ENCODE results near the gene ASCC3.

ASCC3 gene

DNA sequence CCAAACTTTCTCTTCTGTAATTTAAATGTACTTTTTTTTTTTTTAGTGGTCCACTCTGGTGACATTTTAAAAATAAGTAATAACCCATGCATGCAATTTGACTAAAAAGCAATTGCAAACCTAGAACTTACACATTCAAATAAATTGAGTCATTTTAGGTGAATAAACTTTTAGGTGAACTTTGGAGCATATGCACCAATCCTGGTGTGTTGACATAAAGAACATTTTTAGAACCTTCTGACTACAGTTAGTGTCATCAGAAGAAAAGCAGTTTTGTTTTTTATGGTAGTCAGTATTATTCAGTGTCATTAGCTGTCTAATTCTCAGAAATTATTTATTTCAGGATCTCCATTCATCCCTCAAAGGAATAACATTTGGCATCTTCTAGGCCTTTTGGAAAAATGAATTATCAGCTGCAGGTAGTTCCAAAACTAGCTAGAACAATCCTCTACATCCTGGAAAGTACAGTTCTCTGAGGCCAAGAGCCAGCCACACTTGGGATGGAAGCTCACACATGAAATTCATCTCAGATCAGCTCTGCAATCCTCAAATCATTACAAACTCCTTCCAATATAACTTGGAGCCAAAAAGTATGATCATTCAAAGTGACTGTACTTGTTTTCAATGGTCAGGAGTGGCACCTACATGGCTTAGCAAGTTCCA, 378.0 kb downstream of the ASCC3 start:
- no peaks in the 10 kb centered on the region for H3K4me1 ChIP-seq (ENCODE audit: insufficient read depth, insufficient read length)
- no peak for DNase-seq (ENCODE audit: low read depth, low spot score)
- H3K36me3 ChIP-seq (ENCODE audit: insufficient read depth, insufficient read length, low read length): no peaks in the 10 kb centered on the region
- H3K27me3 ChIP-seq (ENCODE audit: insufficient read depth, insufficient read length): no peaks in the 10 kb centered on the region
- H3K9me3 ChIP-seq (ENCODE audit: insufficient read depth, low read length): no peaks in the 10 kb centered on the region
- TF ChIP-seq ZNF274 (IDR thresholded peaks at IDR 0.05; ENCODE audit: low read depth, low read length) (no peak), SUZ12 (IDR thresholded peaks at IDR 0.05; ENCODE audit: extremely low read depth, insufficient read depth, insufficient read length) (no peak), YY1 (IDR thresholded peaks at IDR 0.05; ENCODE audit: insufficient read depth, insufficient read length) (no peak)
- H3K9ac ChIP-seq (ENCODE audit: insufficient read length, low read depth): no peak overlapping the region
- H3K4me3 ChIP-seq (ENCODE audit: insufficient read length, low read depth): no peak overlapping the region

DNA sequence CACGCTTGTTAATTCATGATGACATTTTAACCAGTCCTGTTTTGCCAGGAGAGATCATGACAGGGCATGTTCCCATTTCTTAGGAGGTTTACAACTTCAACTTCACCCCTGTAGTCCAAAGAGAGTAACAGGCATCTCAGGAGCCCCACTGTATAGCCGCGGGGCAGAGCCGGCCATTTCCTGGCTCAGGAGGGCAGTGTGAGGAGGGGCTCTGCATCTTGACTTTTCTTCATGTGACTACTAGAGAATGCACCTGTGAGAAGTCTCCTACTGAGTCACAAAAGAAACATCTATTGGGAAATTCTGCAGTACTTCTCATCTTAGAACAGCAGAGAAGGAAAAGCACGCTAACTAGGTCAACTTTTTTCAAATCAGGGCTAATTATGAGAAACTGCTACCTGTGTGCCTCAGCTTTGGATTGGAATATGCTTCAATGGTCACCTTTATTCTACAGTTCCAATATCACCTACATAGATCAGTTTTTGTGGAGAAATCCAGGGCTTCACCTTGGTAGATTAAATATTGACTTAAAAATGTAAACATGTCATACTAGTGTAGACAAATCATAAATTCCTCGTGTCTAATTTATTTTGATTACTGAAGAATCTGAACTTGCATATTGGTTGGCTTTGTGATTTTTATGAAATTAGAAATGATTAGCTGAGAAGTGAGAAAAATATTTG, 387.8 kb downstream of the ASCC3 start:
- no peak for TF ChIP-seq SUZ12 (IDR thresholded peaks at IDR 0.05; ENCODE audit: extremely low read depth, insufficient read depth, insufficient read length)
- no peak for TF ChIP-seq ZNF274 (IDR thresholded peaks at IDR 0.05; ENCODE audit: low read depth, low read length)
- TF ChIP-seq YY1 (IDR thresholded peaks at IDR 0.05; ENCODE audit: insufficient read depth, insufficient read length): no peak
- no peaks in the 10 kb centered on the region for H3K4me1 ChIP-seq (ENCODE audit: insufficient read depth, insufficient read length)
- H3K27me3 ChIP-seq (ENCODE audit: insufficient read depth, insufficient read length): no peaks in the 10 kb centered on the region
- H3K9ac ChIP-seq (ENCODE audit: insufficient read length, low read depth): no peak overlapping the region
- H3K4me3 ChIP-seq (ENCODE audit: insufficient read length, low read depth): no peak overlapping the region
- H3K9me3 ChIP-seq (ENCODE audit: insufficient read depth, low read length): no peaks in the 10 kb centered on the region; the same call in 1 of the 2 replicates
- H3K36me3 ChIP-seq (ENCODE audit: insufficient read depth, insufficient read length, low read length): no peaks in the 10 kb centered on the region
- peak; percentile 11 for DNase-seq (ENCODE audit: low read depth, low spot score)

DNA sequence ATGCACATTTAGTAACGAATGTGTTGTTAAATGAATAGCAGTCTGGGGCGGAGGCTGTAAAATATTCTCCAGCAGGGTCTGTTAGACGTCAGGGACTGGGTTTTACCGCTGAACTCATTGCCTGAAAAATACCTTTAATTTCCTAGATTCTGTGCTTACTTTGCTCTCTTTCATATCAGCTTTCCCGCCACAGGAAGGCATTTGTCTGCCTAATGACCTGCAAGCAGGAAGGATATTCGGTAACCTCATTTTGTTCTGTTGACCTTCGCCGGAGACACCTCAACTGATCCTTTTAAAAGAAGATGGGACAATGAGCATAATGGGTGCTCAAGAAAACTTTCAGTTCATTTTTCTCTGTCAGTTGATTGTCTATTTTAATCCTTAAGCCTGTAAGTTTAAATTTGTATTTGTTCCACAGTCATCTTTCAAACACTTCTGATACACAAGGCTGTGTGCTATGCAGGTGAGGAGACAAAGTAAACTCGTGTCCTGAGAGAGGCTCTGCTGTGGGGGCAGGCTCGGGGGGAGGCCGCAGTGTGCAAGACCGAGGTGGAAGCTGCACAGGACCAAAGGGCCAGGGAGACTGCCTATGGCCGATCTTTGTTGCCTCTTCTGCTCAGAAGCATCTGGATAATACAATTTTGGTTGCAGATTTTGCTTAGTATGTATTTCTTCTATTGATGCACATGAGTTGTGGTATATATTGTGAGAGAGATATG, 389.0 kb downstream of the ASCC3 start:
- Histone ChIP-seq H3K27me3 (ENCODE audit: insufficient read depth, insufficient read length) (no peaks in the 10 kb centered on the region), H3K4me3 (ENCODE audit: insufficient read length, low read depth) (no peak overlapping the region), H3K9ac (ENCODE audit: insufficient read length, low read depth) (no peak overlapping the region), H3K9me3 (ENCODE audit: insufficient read depth, low read length) (no peaks in the 10 kb centered on the region; the same call in 1 of the 2 replicates), H3K4me1 (ENCODE audit: insufficient read depth, insufficient read length) (no peaks in the 10 kb centered on the region), H3K36me3 (ENCODE audit: insufficient read depth, insufficient read length, low read length) (no peaks in the 10 kb centered on the region)
- DNase-seq (ENCODE audit: low read depth, low spot score): no peak
- TF ChIP-seq ZNF274 (IDR thresholded peaks at IDR 0.05; ENCODE audit: low read depth, low read length): no peak
- TF ChIP-seq YY1 (IDR thresholded peaks at IDR 0.05; ENCODE audit: insufficient read depth, insufficient read length): no peak
- TF ChIP-seq SUZ12 (IDR thresholded peaks at IDR 0.05; ENCODE audit: extremely low read depth, insufficient read depth, insufficient read length): no peak

- H3K4me1 ChIP-seq (ENCODE audit: insufficient read depth, insufficient read length): no peaks in the 10 kb centered on the region
- no peak for TF ChIP-seq ZNF274 (IDR thresholded peaks at IDR 0.05; ENCODE audit: low read depth, low read length)
- no peak for TF ChIP-seq YY1 (IDR thresholded peaks at IDR 0.05; ENCODE audit: insufficient read depth, insufficient read length)
- TF ChIP-seq SUZ12 (IDR thresholded peaks at IDR 0.05; ENCODE audit: extremely low read depth, insufficient read depth, insufficient read length): no peak
Measured at GRCh38 chr6:100490065-100490464, 391.1 kb downstream of the ASCC3 start.

DNA sequence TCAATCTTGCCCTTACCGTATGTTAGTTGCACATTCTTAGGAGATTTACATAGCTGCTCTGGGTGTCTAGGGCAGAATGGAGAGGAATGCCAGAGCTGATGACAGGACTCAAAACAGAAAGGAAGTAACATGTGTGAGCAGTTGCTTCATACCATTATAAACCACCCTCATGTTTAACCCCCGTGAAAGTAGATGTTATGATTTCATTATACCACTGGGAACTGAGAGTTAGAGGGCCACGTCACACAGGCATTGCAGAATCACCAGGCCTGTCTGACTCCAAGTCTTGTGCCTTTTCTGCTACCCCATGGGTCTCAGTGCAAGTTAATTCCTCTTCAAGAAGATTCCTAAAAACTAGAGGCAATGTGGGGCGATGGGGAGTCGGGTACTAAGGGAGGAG, 392.9 kb downstream of the ASCC3 start:
- Histone ChIP-seq H3K9ac (ENCODE audit: insufficient read length, low read depth) (no peak overlapping the region), H3K36me3 (ENCODE audit: insufficient read depth, insufficient read length, low read length) (no peaks in the 10 kb centered on the region), H3K9me3 (ENCODE audit: insufficient read depth, low read length) (no peaks in the 10 kb centered on the region; the same call in 1 of the 2 replicates), H3K4me3 (ENCODE audit: insufficient read length, low read depth) (no peak overlapping the region), H3K27me3 (ENCODE audit: insufficient read depth, insufficient read length) (no peaks in the 10 kb centered on the region), H3K4me1 (ENCODE audit: insufficient read depth, insufficient read length) (no peaks in the 10 kb centered on the region)
- TF ChIP-seq YY1 (IDR thresholded peaks at IDR 0.05; ENCODE audit: insufficient read depth, insufficient read length) (no peak), ZNF274 (IDR thresholded peaks at IDR 0.05; ENCODE audit: low read depth, low read length) (no peak), SUZ12 (IDR thresholded peaks at IDR 0.05; ENCODE audit: extremely low read depth, insufficient read depth, insufficient read length) (no peak)
- no peak for DNase-seq (ENCODE audit: low read depth, low spot score)

More at GRCh38 chr6:100490065-100490464, 391.1 kb downstream of the ASCC3 start:
- H3K9me3 ChIP-seq (ENCODE audit: insufficient read depth, low read length): no peaks in the 10 kb centered on the region; the same call in 1 of the 2 replicates
- DNase-seq (ENCODE audit: low read depth, low spot score): no peak
- H3K4me3 ChIP-seq (ENCODE audit: insufficient read length, low read depth): no peak overlapping the region
- no peaks in the 10 kb centered on the region for H3K27me3 ChIP-seq (ENCODE audit: insufficient read depth, insufficient read length)
- H3K9ac ChIP-seq (ENCODE audit: insufficient read length, low read depth): no peak overlapping the region
- no peaks in the 10 kb centered on the region for H3K36me3 ChIP-seq (ENCODE audit: insufficient read depth, insufficient read length, low read length)

DNA sequence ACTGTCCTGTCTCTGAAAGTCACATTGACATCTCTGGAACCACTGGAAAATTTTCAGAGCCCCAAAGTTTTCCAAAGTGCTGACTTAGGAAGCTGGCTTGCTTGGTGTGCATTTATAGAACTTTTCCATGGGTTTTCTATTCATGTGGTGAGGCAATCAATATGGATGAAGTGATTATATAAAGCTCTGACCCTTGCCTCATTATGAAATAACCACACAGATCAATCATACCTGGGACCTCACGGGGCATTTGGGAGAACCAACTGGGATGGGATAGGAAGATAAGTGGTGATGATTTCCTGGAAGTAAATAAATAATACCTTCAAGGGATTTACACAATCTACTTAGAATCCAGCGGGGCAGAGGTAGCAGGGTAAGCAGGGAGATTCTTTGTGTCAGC, 393.5 kb downstream of the ASCC3 start:
- Histone ChIP-seq H3K27me3 (ENCODE audit: insufficient read depth, insufficient read length) (no peaks in the 10 kb centered on the region), H3K4me3 (ENCODE audit: insufficient read length, low read depth) (no peak overlapping the region), H3K4me1 (ENCODE audit: insufficient read depth, insufficient read length) (no peaks in the 10 kb centered on the region), H3K9ac (ENCODE audit: insufficient read length, low read depth) (no peak overlapping the region), H3K9me3 (ENCODE audit: insufficient read depth, low read length) (no peaks in the 10 kb centered on the region; the same call in 1 of the 2 replicates), H3K36me3 (ENCODE audit: insufficient read depth, insufficient read length, low read length) (no peaks in the 10 kb centered on the region)
- no peak for TF ChIP-seq ZNF274 (IDR thresholded peaks at IDR 0.05; ENCODE audit: low read depth, low read length)
- no peak for TF ChIP-seq SUZ12 (IDR thresholded peaks at IDR 0.05; ENCODE audit: extremely low read depth, insufficient read depth, insufficient read length)
- TF ChIP-seq YY1 (IDR thresholded peaks at IDR 0.05; ENCODE audit: insufficient read depth, insufficient read length): no peak
- DNase-seq (ENCODE audit: low read depth, low spot score): no peak

GRCh38 chr6:100485268-100485667, 395.9 kb downstream of the ASCC3 start:
- H3K4me3 ChIP-seq (ENCODE audit: insufficient read length, low read depth): no peak overlapping the region
- H3K36me3 ChIP-seq (ENCODE audit: insufficient read depth, insufficient read length, low read length): no peaks in the 10 kb centered on the region
- no peaks in the 10 kb centered on the region for H3K9me3 ChIP-seq (ENCODE audit: insufficient read depth, low read length)
- no peaks in the 10 kb centered on the region for H3K27me3 ChIP-seq (ENCODE audit: insufficient read depth, insufficient read length)
- DNase-seq (ENCODE audit: low read depth, low spot score): no peak
- no peaks in the 10 kb centered on the region for H3K4me1 ChIP-seq (ENCODE audit: insufficient read depth, insufficient read length)
- TF ChIP-seq SUZ12 (IDR thresholded peaks at IDR 0.05; ENCODE audit: extremely low read depth, insufficient read depth, insufficient read length) (no peak), YY1 (IDR thresholded peaks at IDR 0.05; ENCODE audit: insufficient read depth, insufficient read length) (no peak), ZNF274 (IDR thresholded peaks at IDR 0.05; ENCODE audit: low read depth, low read length) (no peak)
- no peak overlapping the region for H3K9ac ChIP-seq (ENCODE audit: insufficient read length, low read depth)
